Testis (tissue), 2 donors: ENCODE data around the gene SERGEF.

Experiments
- POLR2A ChIP-seq: fragments of 450-650 bp; IDR thresholded peaks from one replicate; pipeline ENCODE4 v1.6.1; 2017; ENCODE audit warnings: antibody characterized with exemption, mild to moderate bottlenecking, moderate library complexity
- TF ChIP-seq, protein P1 (sequence below), 3 experiments: fragments of 450-650 bp in 2 of 3; fragments of 200-600 bp in 1 of 3; sonication (generic) in 1 of 3; IDR thresholded peaks; one replicate each; pipeline ENCODE4 v1.5.1; 2016 to 2019; ENCODE audit warnings: antibody characterized with exemption in 3 of 3, mild to moderate bottlenecking in 2 of 3, moderate library complexity in 1 of 3

- TF ChIP-seq, protein P1, sequence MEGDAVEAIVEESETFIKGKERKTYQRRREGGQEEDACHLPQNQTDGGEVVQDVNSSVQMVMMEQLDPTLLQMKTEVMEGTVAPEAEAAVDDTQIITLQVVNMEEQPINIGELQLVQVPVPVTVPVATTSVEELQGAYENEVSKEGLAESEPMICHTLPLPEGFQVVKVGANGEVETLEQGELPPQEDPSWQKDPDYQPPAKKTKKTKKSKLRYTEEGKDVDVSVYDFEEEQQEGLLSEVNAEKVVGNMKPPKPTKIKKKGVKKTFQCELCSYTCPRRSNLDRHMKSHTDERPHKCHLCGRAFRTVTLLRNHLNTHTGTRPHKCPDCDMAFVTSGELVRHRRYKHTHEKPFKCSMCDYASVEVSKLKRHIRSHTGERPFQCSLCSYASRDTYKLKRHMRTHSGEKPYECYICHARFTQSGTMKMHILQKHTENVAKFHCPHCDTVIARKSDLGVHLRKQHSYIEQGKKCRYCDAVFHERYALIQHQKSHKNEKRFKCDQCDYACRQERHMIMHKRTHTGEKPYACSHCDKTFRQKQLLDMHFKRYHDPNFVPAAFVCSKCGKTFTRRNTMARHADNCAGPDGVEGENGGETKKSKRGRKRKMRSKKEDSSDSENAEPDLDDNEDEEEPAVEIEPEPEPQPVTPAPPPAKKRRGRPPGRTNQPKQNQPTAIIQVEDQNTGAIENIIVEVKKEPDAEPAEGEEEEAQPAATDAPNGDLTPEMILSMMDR (IDR thresholded peaks at IDR 0.05) = no peak
- TF ChIP-seq POLR2A = no peak
Observed at GRCh38 chr11:17907046-17907445, 105.8 kb downstream of the SERGEF start.
